ENCODE measurements around the gene HEBP2. TPM values are rescaled to one million over a fixed set of nuclear protein-coding genes. Genes with fewer than 3 reads are reported as not detected.

HEBP2 gene
- total and polyA plus RNA-seq, 4 donors, result 14.4 to 56.9 (median 25.7) TPM

- Histone ChIP-seq H3K9ac (ENCODE audit: insufficient read depth in 1 of 2, low read length in 2 of 2) (no peak overlapping the region), H3K36me3 (ENCODE audit: control insufficient read depth in 4 of 4, insufficient read depth in 4 of 4, low read length in 4 of 4) (peaks cover 4 to 17% (median 13%) of the 10 kb centered on the region in 4 donors), H3K4me1 (ENCODE audit: control insufficient read depth in 5 of 5, insufficient read depth in 5 of 5, low read length in 5 of 5) (no peaks in the 10 kb centered on the region), H3K27ac (ENCODE audit: low read depth in 1 of 2, low read length in 1 of 2) (no peak overlapping the region), H3K27me3 (ENCODE audit: control insufficient read depth in 3 of 3, insufficient read depth in 3 of 3, low read length in 2 of 3) (no peaks in the 10 kb centered on the region), H3K4me3 (no peak overlapping the region), H3K9me3 (ENCODE audit: control insufficient read depth in 4 of 4, insufficient read depth in 3 of 4, low read length in 3 of 4) (peaks cover 0 to 2% (median 0%) of the 10 kb centered on the region in 4 donors)
- no peak for ATAC-seq (ENCODE audit: insufficient read depth, low FRiP score)
- no peak for TF ChIP-seq CTCF (IDR thresholded peaks at IDR 0.05; ENCODE audit: control extremely low read depth, extremely low read depth)
- WGBS, 2 donors, result 97 to 99% methylated on average over 4 of the region's 4 CpGs
- no peak for DNase-seq
Measured at GRCh38 chr6:138420356-138420755, 16.3 kb downstream of the HEBP2 start.

- DNase-seq (no peak), ATAC-seq (ENCODE audit: insufficient read depth, low FRiP score) (no peak)
- no peak for TF ChIP-seq CTCF (IDR thresholded peaks at IDR 0.05; ENCODE audit: control extremely low read depth, extremely low read depth)
- Histone ChIP-seq H3K9ac (ENCODE audit: insufficient read depth in 1 of 2, low read length in 2 of 2) (no peak overlapping the region), H3K4me1 (ENCODE audit: control insufficient read depth in 5 of 5, insufficient read depth in 5 of 5, low read length in 5 of 5) (no peaks in the 10 kb centered on the region), H3K36me3 (ENCODE audit: control insufficient read depth in 4 of 4, insufficient read depth in 4 of 4, low read length in 4 of 4) (peaks cover 4 to 15% (median 13%) of the 10 kb centered on the region in 4 donors), H3K27ac (ENCODE audit: low read depth in 1 of 2, low read length in 1 of 2) (no peak overlapping the region), H3K4me3 (no peak overlapping the region), H3K27me3 (ENCODE audit: control insufficient read depth in 3 of 3, insufficient read depth in 3 of 3, low read length in 2 of 3) (no peaks in the 10 kb centered on the region), H3K9me3 (ENCODE audit: control insufficient read depth in 4 of 4, insufficient read depth in 3 of 4, low read length in 3 of 4) (peaks cover 0 to 2% (median 0%) of the 10 kb centered on the region in 4 donors)
- WGBS, 2 donors, result 75 to 76% methylated on average over 6 of the region's 6 CpGs
Measured at GRCh38 chr6:138421089-138421488, 17.1 kb downstream of the HEBP2 start.

- Histone ChIP-seq H3K27ac (ENCODE audit: low read depth in 1 of 2, low read length in 1 of 2) (no peak overlapping the region), H3K9me3 (ENCODE audit: control insufficient read depth in 4 of 4, insufficient read depth in 3 of 4, low read length in 3 of 4) (peaks cover 0 to 2% (median 0%) of the 10 kb centered on the region in 4 donors), H3K36me3 (ENCODE audit: control insufficient read depth in 4 of 4, insufficient read depth in 4 of 4, low read length in 4 of 4) (peaks cover 4 to 13% (median 12%) of the 10 kb centered on the region in 4 donors), H3K27me3 (ENCODE audit: control insufficient read depth in 3 of 3, insufficient read depth in 3 of 3, low read length in 2 of 3) (no peaks in the 10 kb centered on the region), H3K4me3 (no peak overlapping the region), H3K4me1 (ENCODE audit: control insufficient read depth in 5 of 5, insufficient read depth in 5 of 5, low read length in 5 of 5) (no peaks in the 10 kb centered on the region), H3K9ac (ENCODE audit: insufficient read depth in 1 of 2, low read length in 2 of 2) (no peak overlapping the region)
- ATAC-seq (ENCODE audit: insufficient read depth, low FRiP score) (no peak), DNase-seq (no peak)
- 97 to 98% methylated on average over 10 of the region's 10 CpGs for WGBS, 2 donors
- TF ChIP-seq CTCF (IDR thresholded peaks at IDR 0.05; ENCODE audit: control extremely low read depth, extremely low read depth), result no peak
Measured at GRCh38 chr6:138421608-138422007, 17.6 kb downstream of the HEBP2 start.

- DNase-seq (no peak), ATAC-seq (ENCODE audit: insufficient read depth, low FRiP score) (no peak)
- Histone ChIP-seq H3K4me1 (ENCODE audit: control insufficient read depth in 5 of 5, insufficient read depth in 5 of 5, low read length in 5 of 5) (no peaks in the 10 kb centered on the region), H3K9me3 (ENCODE audit: control insufficient read depth in 4 of 4, insufficient read depth in 3 of 4, low read length in 3 of 4) (peaks cover 0 to under 1% (median 0%) of the 10 kb centered on the region in 4 donors), H3K27ac (ENCODE audit: low read depth in 1 of 2, low read length in 1 of 2) (no peak overlapping the region), H3K4me3 (no peak overlapping the region), H3K36me3 (ENCODE audit: control insufficient read depth in 4 of 4, insufficient read depth in 4 of 4, low read length in 4 of 4) (peaks cover 4 to 13% (median 11%) of the 10 kb centered on the region in 4 donors), H3K9ac (ENCODE audit: insufficient read depth in 1 of 2, low read length in 2 of 2) (no peak overlapping the region), H3K27me3 (ENCODE audit: control insufficient read depth in 3 of 3, insufficient read depth in 3 of 3, low read length in 2 of 3) (no peaks in the 10 kb centered on the region)
- TF ChIP-seq CTCF (IDR thresholded peaks at IDR 0.05; ENCODE audit: control extremely low read depth, extremely low read depth), result no peak
Measured at GRCh38 chr6:138422861-138423260, 18.8 kb downstream of the HEBP2 start.

All from lung (tissue), 12 donors.